Keratinocyte (primary cell): ENCODE measurements around the gene NPHP1.

ENCODE experiments used
- EZH2 ChIP-seq: IDR thresholded peaks from one replicate; pipeline ENCODE4 v1.6.1; 2012; ENCODE audit warnings: inconsistent platforms, mild to moderate bottlenecking, low read length, moderate library complexity
- TF ChIP-seq, protein P1 (sequence below), 3 experiments: IDR thresholded peaks in 1 of 3; conservative IDR thresholded peaks in 1 of 3; optimal IDR thresholded peaks in 1 of 3; 2 replicates in 2 of 3; 3 replicates in 1 of 3; pipeline versions ENCODE3 to v1.5.1; 2011; ENCODE audit warnings: low read length in 3 of 3, mild to moderate bottlenecking in 3 of 3, moderate library complexity in 2 of 3, control low read depth in 1 of 3, inconsistent platforms in 1 of 3; ENCODE audit not compliant: insufficient read depth in 2 of 3; ENCODE audit errors: extremely low read depth in 1 of 3

DNA sequence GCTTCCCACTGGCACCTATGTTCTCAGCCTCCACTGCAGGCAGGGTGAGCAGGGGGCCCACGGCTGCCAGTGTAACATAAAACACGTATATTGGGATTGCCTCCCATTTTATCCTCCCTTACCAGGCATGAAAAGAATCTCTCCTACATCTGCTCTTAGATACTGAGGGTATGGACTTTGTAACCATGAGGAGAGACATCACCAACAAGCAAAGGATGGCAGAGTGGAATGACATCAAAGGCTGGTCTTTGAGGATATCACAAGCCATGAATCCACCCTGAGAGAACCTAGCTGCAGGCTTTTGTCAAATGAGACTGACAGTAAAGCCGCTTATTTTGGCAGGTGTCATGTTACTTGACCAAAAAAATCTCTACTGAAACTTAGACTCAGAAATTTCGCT, 7.4 kb downstream of the NPHP1 start:
- TF ChIP-seq, protein P1, sequence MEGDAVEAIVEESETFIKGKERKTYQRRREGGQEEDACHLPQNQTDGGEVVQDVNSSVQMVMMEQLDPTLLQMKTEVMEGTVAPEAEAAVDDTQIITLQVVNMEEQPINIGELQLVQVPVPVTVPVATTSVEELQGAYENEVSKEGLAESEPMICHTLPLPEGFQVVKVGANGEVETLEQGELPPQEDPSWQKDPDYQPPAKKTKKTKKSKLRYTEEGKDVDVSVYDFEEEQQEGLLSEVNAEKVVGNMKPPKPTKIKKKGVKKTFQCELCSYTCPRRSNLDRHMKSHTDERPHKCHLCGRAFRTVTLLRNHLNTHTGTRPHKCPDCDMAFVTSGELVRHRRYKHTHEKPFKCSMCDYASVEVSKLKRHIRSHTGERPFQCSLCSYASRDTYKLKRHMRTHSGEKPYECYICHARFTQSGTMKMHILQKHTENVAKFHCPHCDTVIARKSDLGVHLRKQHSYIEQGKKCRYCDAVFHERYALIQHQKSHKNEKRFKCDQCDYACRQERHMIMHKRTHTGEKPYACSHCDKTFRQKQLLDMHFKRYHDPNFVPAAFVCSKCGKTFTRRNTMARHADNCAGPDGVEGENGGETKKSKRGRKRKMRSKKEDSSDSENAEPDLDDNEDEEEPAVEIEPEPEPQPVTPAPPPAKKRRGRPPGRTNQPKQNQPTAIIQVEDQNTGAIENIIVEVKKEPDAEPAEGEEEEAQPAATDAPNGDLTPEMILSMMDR (optimal IDR thresholded peaks at IDR 0.05 in 1 of 3, IDR thresholded peaks at IDR 0.05 in 1 of 3, conservative IDR thresholded peaks at IDR 0.05 in 1 of 3; ENCODE audit: extremely low read depth in 1 of 3, insufficient read depth in 2 of 3, low read length in 3 of 3) = no peak
- TF ChIP-seq EZH2 = no peak
